Stimulated activated CD4-positive, alpha-beta T cell treated with anti-CD3 and anti-CD28 coated beads, Interleukin-2, amount 100 ng/mL, for 48 hours (primary cell): ENCODE measurements around the gene CLIP4.
"Not testable (repeated sequence)": the region's sequence is repeated elsewhere in the genome, so short reads cannot be mapped to it uniquely, and the experiment has no call there.

Experiments
- DNase-seq, 2 donors: peaks; one replicate each; pipeline ENCODE4 v3.0.0-alpha.2; 2020

The CLIP4 gene

GRCh38 chr2:29114946-29115609 lies at the start of gene CLIP4:
Gene CLIP4, plus strand, starts transcription at chr2:29115415. Its CDS starts 5,974 bp downstream, at chr2:29121389.
- peak; percentile 55 to 66 for DNase-seq

- no peak for DNase-seq
Observed at GRCh38 chr2:29066271-29066860, 48.8 kb upstream of the CLIP4 start.

- DNase-seq: no peak
Observed at GRCh38 chr2:29066997-29067605, 48.1 kb upstream of the CLIP4 start.

- no peak for DNase-seq
Observed at GRCh38 chr2:29068513-29068912, 46.7 kb upstream of the CLIP4 start.

- no peak for DNase-seq
Observed at GRCh38 chr2:29070526-29070925, 44.7 kb upstream of the CLIP4 start.

GRCh38 chr2:29071032-29071975 lies 43.9 kb upstream of the CLIP4 start:
- no peak for DNase-seq

- no peak for DNase-seq
Observed at GRCh38 chr2:29072251-29072650, 43.0 kb upstream of the CLIP4 start.

- DNase-seq: no peak
Observed at GRCh38 chr2:29072971-29073725, 42.1 kb upstream of the CLIP4 start.

GRCh38 chr2:29073933-29074332 lies 41.3 kb upstream of the CLIP4 start:
- no peak for DNase-seq

GRCh38 chr2:29074411-29074810 lies 40.8 kb upstream of the CLIP4 start, which contains the start of gene PCARE:
Gene PCARE, minus strand, starts transcription at chr2:29074523. Its CDS starts 262 bp downstream, at chr2:29074261.
- no peak for DNase-seq

GRCh38 chr2:29075894-29076705 lies 39.1 kb upstream of the CLIP4 start:
- DNase-seq: no peak

- no peak for DNase-seq
Observed at GRCh38 chr2:29079887-29080286, 35.3 kb upstream of the CLIP4 start.

- DNase-seq: no peak
Observed at GRCh38 chr2:29080886-29081743, 34.1 kb upstream of the CLIP4 start.

- DNase-seq: no peak
Observed at GRCh38 chr2:29082804-29083495, 32.3 kb upstream of the CLIP4 start.

- DNase-seq: no peak
Observed at GRCh38 chr2:29084554-29084953, 30.7 kb upstream of the CLIP4 start.

- not testable (repeated sequence) for DNase-seq
Observed at GRCh38 chr2:29090311-29090710, 24.9 kb upstream of the CLIP4 start.

- DNase-seq: no peak
Observed at GRCh38 chr2:29096969-29097368, 18.2 kb upstream of the CLIP4 start.

GRCh38 chr2:29097569-29097968 lies 17.6 kb upstream of the CLIP4 start:
- DNase-seq: no peak

GRCh38 chr2:29100564-29100963 lies 14.7 kb upstream of the CLIP4 start:
- no peak for DNase-seq

- DNase-seq: no peak
Observed at GRCh38 chr2:29104688-29105087, 10.5 kb upstream of the CLIP4 start.
